ENCODE results near the gene PSMA2. TPM values are rescaled to one million over a fixed set of nuclear protein-coding genes. Genes with fewer than 3 reads are reported as not detected.
A peak's percentile ranks its signal among the peaks of the same experiment; 100 is the strongest.

The PSMA2 gene
- total RNA-seq, 3 donors from 2014 or later: 52.1 to 69.9 (median 60.2) TPM

DNA sequence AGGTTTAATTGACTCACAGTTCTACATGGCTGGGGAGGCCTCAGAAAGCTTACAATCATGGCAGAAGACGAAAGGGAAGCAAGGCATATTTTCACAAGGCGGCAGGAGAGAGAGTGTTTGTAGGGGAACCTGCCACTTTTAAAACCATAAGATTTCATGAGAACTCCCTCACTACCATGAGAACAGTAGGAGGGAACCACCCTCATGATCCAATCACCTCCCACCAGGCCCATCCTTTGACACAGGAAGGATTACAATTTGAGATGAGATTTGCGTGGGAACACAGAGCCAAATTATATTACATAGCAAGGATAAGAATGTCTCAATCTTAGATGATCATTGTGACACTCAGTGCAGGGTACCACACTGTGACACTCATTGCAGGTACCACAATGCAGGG is 44.4 kb upstream of the PSMA2 start:
- no peak for DNase-seq (ENCODE audit: low spot score in 2 of 2)
- intact Hi-C loops (cut with DNase I; ENCODE audit: low total_unique reads): no loop called here
- no peak for TF ChIP-seq POLR2AphosphoS5 (IDR thresholded peaks at IDR 0.05)
- no peak overlapping the region for H3K4me3 ChIP-seq
- no peak overlapping the region for H3K27ac ChIP-seq
- no peaks in the 10 kb centered on the region for H3K27me3 ChIP-seq
- no peaks in the 10 kb centered on the region for H3K36me3 ChIP-seq
- no peaks in the 10 kb centered on the region for H3K9me3 ChIP-seq
- no peaks in the 10 kb centered on the region for H3K4me1 ChIP-seq

DNA sequence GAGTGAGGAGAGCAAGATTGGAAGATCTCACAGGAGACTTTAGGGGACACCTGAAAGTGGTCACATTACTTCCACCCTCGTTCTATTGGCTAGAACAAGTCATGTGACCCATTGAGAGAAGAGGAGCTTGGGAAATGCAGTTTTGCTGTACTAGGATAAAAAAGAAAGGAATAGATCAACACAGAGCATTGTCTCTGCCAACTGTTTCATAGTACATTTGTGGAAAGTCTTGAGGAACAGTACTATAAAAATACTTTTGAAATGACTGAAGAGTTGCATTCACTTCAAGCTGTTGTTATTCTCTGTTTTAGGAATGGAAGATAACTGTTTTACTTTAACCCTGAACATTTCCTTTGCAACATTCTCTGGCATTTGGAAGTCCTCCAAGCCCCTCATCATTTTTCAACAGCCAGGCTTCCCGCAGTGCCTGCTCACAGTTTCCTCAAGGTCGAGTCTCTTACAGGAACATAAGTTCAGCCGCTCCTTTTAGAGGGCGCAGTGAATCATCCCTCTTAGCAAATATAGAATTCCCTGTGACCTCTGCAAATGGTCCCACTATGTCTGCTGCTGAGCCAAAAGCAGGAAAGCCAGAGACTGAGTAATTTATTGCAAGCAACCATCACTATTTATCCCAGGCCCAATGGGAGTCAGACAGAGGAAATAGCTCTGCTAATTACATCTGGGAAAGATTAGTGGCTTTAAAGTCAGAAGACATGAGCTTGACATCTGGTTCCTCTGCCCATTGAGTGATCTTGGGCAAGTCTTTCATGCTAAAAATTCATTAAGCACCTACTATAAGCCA is 40.9 kb upstream of the PSMA2 start:
- intact Hi-C loops (cut with DNase I; ENCODE audit: low total_unique reads): no loop called here
- no peak for DNase-seq (ENCODE audit: low spot score in 2 of 2)
- TF ChIP-seq POLR2AphosphoS5 (IDR thresholded peaks at IDR 0.05) (peak in 1 of 3 donors; percentile 73), POLR2A (IDR thresholded peaks at IDR 0.05) (no peak)
- TF ChIP-seq, protein P1, sequence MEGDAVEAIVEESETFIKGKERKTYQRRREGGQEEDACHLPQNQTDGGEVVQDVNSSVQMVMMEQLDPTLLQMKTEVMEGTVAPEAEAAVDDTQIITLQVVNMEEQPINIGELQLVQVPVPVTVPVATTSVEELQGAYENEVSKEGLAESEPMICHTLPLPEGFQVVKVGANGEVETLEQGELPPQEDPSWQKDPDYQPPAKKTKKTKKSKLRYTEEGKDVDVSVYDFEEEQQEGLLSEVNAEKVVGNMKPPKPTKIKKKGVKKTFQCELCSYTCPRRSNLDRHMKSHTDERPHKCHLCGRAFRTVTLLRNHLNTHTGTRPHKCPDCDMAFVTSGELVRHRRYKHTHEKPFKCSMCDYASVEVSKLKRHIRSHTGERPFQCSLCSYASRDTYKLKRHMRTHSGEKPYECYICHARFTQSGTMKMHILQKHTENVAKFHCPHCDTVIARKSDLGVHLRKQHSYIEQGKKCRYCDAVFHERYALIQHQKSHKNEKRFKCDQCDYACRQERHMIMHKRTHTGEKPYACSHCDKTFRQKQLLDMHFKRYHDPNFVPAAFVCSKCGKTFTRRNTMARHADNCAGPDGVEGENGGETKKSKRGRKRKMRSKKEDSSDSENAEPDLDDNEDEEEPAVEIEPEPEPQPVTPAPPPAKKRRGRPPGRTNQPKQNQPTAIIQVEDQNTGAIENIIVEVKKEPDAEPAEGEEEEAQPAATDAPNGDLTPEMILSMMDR (IDR thresholded peaks at IDR 0.05): no peak
- no peaks in the 10 kb centered on the region for H3K9me3 ChIP-seq
- no peaks in the 10 kb centered on the region for H3K36me3 ChIP-seq
- no peak overlapping the region for H3K4me3 ChIP-seq
- peak overlapping the region in 1 of 2 donors; percentile 61 for H3K27ac ChIP-seq
- no peaks in the 10 kb centered on the region for H3K4me1 ChIP-seq
- no peaks in the 10 kb centered on the region for H3K27me3 ChIP-seq

DNA sequence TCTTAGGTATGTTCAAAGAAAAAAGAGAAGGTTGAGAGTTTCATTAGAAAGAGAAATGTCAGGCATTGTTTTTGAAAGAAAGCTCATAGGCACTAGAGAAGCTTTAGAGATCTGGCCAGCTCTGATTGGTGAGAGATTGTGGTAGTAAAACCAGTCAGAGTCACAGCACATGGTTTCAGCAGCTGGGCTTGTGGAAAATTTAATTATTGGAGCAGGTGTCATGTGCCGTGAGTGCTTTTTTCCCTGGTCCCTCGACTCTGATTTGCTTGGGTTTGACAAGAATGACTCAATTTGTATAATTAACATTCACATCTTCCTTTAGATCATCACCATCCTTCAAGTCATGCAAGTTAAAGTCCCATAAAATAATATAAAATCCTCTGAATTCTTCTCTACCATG is 35.4 kb upstream of the PSMA2 start:
- DNase-seq (ENCODE audit: low spot score in 2 of 2): no peak
- H3K36me3 ChIP-seq: no peaks in the 10 kb centered on the region
- no peak overlapping the region for H3K4me3 ChIP-seq
- H3K27me3 ChIP-seq: no peaks in the 10 kb centered on the region
- H3K9me3 ChIP-seq: no peaks in the 10 kb centered on the region
- TF ChIP-seq POLR2AphosphoS5 (IDR thresholded peaks at IDR 0.05) (no peak), POLR2A (IDR thresholded peaks at IDR 0.05) (no peak)
- TF ChIP-seq, protein P1 (IDR thresholded peaks at IDR 0.05): no peak
- no peaks in the 10 kb centered on the region for H3K4me1 ChIP-seq
- intact Hi-C loops (cut with DNase I; ENCODE audit: low total_unique reads): no loop called here
- no peak overlapping the region for H3K27ac ChIP-seq

DNA sequence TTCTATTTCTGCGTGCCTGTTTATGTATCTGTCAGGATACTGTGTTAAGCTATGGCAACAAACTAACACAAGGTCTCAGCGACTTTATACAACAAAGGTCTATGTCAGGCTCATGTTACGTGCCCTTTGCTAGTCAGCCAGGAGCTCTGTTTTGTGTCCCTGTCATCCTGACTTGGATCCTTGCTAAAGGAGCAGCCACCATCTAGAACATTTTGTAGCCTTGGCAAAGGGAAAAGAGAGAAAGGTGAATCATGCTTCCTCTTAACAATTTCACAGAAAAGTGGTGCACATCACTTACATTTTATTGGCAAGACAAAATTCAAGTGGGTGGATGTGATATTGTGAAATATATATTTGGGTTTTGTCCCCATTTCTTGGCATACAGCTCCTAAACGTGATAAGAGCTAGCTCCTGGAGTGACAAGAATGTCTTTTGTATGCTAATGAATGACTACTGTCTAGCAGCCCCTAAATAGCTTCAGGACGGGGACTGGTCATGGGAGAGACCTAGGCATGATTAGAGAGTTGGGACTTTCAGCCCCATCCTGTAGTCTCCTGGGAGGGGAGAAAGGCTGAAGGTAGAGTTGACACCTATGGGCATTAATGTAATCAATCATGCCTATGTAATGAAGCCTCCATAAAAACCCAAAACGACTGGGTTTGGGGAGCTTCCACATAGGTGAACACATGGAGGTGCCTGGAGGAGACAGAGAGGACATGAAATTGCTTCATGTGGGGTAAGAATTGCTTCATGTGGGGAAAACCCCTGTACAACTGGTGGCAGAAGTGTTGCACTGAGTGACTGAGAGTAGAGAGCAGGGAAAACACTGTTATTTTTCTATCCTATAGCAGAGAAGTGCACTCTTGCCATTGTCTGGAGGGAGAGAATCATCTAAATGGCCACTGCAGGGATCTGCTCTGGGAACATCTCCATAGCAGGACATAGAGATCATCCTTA is 33.2 kb upstream of the PSMA2 start:
- Histone ChIP-seq H3K4me1 (no peaks in the 10 kb centered on the region), H3K4me3 (no peak overlapping the region), H3K27me3 (no peaks in the 10 kb centered on the region), H3K27ac (no peak overlapping the region), H3K36me3 (no peaks in the 10 kb centered on the region), H3K9me3 (no peaks in the 10 kb centered on the region)
- DNase-seq (ENCODE audit: low spot score in 2 of 2): no peak
- TF ChIP-seq POLR2AphosphoS5 (IDR thresholded peaks at IDR 0.05) (peak in 1 of 3 donors; percentile 49), POLR2A (IDR thresholded peaks at IDR 0.05) (no peak)
- TF ChIP-seq, protein P1 (IDR thresholded peaks at IDR 0.05): no peak
- intact Hi-C loops (cut with DNase I; ENCODE audit: low total_unique reads): no loop called here

DNA sequence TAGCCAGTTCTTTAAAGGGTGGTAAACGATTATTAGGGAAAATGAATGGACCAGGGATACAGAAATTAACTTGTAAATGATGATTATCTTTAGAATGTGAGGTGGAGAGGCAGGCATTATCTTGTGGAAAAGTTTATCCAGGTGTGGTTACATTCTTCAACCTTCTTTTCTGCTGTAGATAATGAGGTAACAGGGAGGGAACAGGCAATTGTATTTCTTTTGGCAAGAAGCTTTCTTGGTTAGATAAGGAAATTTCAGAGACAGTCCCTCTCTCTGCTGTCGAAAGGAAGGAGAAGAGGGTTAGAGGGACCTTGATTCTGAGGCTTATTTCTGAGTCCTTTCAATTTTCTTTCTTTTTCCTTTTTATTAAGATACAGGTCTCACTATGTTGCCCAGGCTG is 32.3 kb upstream of the PSMA2 start:
- Histone ChIP-seq H3K27me3 (no peaks in the 10 kb centered on the region), H3K27ac (no peak overlapping the region)
- TF ChIP-seq POLR2AphosphoS5 (IDR thresholded peaks at IDR 0.05) (no peak), POLR2A (IDR thresholded peaks at IDR 0.05) (no peak)
- TF ChIP-seq, protein P1 (IDR thresholded peaks at IDR 0.05): no peak

More for the DNA sequence above, 32.3 kb upstream of the PSMA2 start:
- H3K4me3 ChIP-seq: no peak overlapping the region
- intact Hi-C loops (cut with DNase I; ENCODE audit: low total_unique reads): no loop called here
- H3K9me3 ChIP-seq: no peaks in the 10 kb centered on the region
- H3K4me1 ChIP-seq: no peaks in the 10 kb centered on the region
- H3K36me3 ChIP-seq: no peaks in the 10 kb centered on the region
- no peak for DNase-seq (ENCODE audit: low spot score in 2 of 2)

All from breast epithelium (tissue), 4 donors.